Neural cell (in vitro differentiated cells): ENCODE measurements around the gene SOX5. TPM values are rescaled to one million over a fixed set of nuclear protein-coding genes. Genes with fewer than 3 reads are reported as not detected.
"Not testable (repeated sequence)": the region's sequence is repeated elsewhere in the genome, so short reads cannot be mapped to it uniquely, and the experiment has no call there.

Experiments
- H2AFZ ChIP-seq: fragments of 200-600, 300-800 bp; sonication (generic), shearing (Covaris generic); 2 replicates; pipeline ENCODE4 v1.6.0; 2014; ENCODE audit warnings: low read depth, mild to moderate bottlenecking, antibody characterized with exemption, low read length, moderate library complexity
- H3F3A ChIP-seq: fragments of 200-600 bp; shearing (Covaris generic); 2 replicates; pipeline ENCODE4 v1.6.1; 2016; ENCODE audit warnings: mild to moderate bottlenecking, moderate library complexity, mixed read lengths, antibody characterized with exemption, low read length; ENCODE audit not compliant: insufficient read depth, poor library complexity, severe bottlenecking
- H3K27ac ChIP-seq: fragments of 200-600, 300-800 bp; sonication (generic), shearing (Covaris generic); 2 replicates; pipeline ENCODE4 v1.5.1; 2014; ENCODE audit warnings: mild to moderate bottlenecking, low read length, moderate library complexity
- H3K27me3 ChIP-seq: fragments of 300-800, 200-600 bp; sonication (generic), shearing (Covaris generic); 2 replicates; pipeline ENCODE4 v1.6.0; 2014; ENCODE audit warnings: mild to moderate bottlenecking, low read depth, low read length, moderate library complexity; ENCODE audit not compliant: insufficient read depth
- H3K36me3 ChIP-seq: fragments of 300-800, 200-600 bp; sonication (generic), shearing (Covaris generic); 2 replicates; pipeline ENCODE4 v1.5.1; 2014; ENCODE audit warnings: mild to moderate bottlenecking, antibody characterized with exemption, low read length, moderate library complexity; ENCODE audit not compliant: insufficient read depth
- H3K4me2 ChIP-seq: fragments of 300-800, 200-600 bp; sonication (generic), shearing (Covaris generic); 2 replicates; pipeline ENCODE4 v1.6.0; 2014; ENCODE audit warnings: mild to moderate bottlenecking, low read length
- H3K4me3 ChIP-seq: fragments of 300-800, 200-600 bp; sonication (generic), shearing (Covaris generic); 2 replicates; pipeline ENCODE4 v1.5.1; 2014; ENCODE audit warnings: mild to moderate bottlenecking, low read length, moderate library complexity
- H3K79me2 ChIP-seq: fragments of 200-600 bp; shearing (Covaris generic); replicated peaks from 2 replicates; pipeline ENCODE4 v1.6.0; 2014; ENCODE audit warnings: mild to moderate bottlenecking, low read length, moderate library complexity; ENCODE audit not compliant: insufficient read depth
- H3K9ac ChIP-seq: fragments of 300-800, 200-600 bp; sonication (generic), shearing (Covaris generic); 2 replicates; pipeline ENCODE4 v1.6.1; 2016; ENCODE audit warnings: mild to moderate bottlenecking, low read length, mixed read lengths
- H3K9me2 ChIP-seq: fragments of 200-600 bp; shearing (Covaris generic); 2 replicates; pipeline ENCODE4 v1.6.1; 2016; ENCODE audit warnings: mild to moderate bottlenecking, low read length, mixed read lengths; ENCODE audit not compliant: insufficient read depth
- H3K9me3 ChIP-seq: fragments of 200-600, 300-800 bp; sonication (generic), shearing (Covaris generic); 2 replicates; pipeline ENCODE4 v1.6.1; 2016; ENCODE audit warnings: mild to moderate bottlenecking, mixed run types, low read length, moderate library complexity, mixed read lengths
- H4K20me1 ChIP-seq: fragments of 200-600 bp; shearing (Covaris generic); 2 replicates; pipeline ENCODE4 v1.6.1; 2016; ENCODE audit warnings: mild to moderate bottlenecking, mixed run types; ENCODE audit not compliant: insufficient read depth
- EP300 ChIP-seq: fragments of 450-650 bp; conservative IDR thresholded peaks from 2 replicates; pipeline ENCODE4 v1.6.1; 2014; ENCODE audit warnings: antibody characterized with exemption, mild to moderate bottlenecking, moderate library complexity; ENCODE audit not compliant: poor library complexity, severe bottlenecking
- EZH2 ChIP-seq: fragments of 200-600, 300-800 bp; shearing (Covaris generic), sonication (generic); IDR thresholded peaks from 2 replicates; pipeline ENCODE4 v1.6.1; 2014; ENCODE audit warnings: antibody characterized with exemption, low read length, borderline replicate concordance, mild to moderate bottlenecking; ENCODE audit not compliant: insufficient read depth, poor library complexity, severe bottlenecking
- POLR2AphosphoS5 ChIP-seq: IDR thresholded peaks from 2 replicates; pipeline ENCODE4 v1.6.1; 2012
- SMC3 ChIP-seq: fragments of 450-650 bp; conservative IDR thresholded peaks from 2 replicates; pipeline ENCODE4 v1.6.1; 2014; ENCODE audit warnings: antibody characterized with exemption, mild to moderate bottlenecking, moderate library complexity; ENCODE audit not compliant: poor library complexity
- polyA plus RNA-seq: library from polyadenylated mRNA; depleted of rRNA; stranded (reverse); fragments of >200 nt; gene quantifications from 2 replicates; pipeline ENCODE4 v1.2.3, GENCODE V29; 2014

Gene SOX5
- polyA plus RNA-seq, 1 donor from 2014 or later = 1.8 TPM

- Histone ChIP-seq H3K9me3 (no peaks in the 10 kb centered on the region), H3K79me2 (no peaks in the 10 kb centered on the region), H3K9me2 (no peaks in the 10 kb centered on the region), H3K36me3 (no peaks in the 10 kb centered on the region), H2AFZ (no peak overlapping the region), H3K9ac (no peak overlapping the region), H3F3A (no peaks in the 10 kb centered on the region), H3K27ac (no peak overlapping the region), H3K4me2 (no peak overlapping the region), H3K4me3 (no peak overlapping the region), H4K20me1 (no peaks in the 10 kb centered on the region), H3K27me3 (no peaks in the 10 kb centered on the region)
- TF ChIP-seq EZH2 (no peak), EP300 (no peak), POLR2AphosphoS5 (no peak)
Measured at GRCh38 chr12:23523339-23523738, 426.1 kb downstream of the SOX5 start.

- H4K20me1 ChIP-seq, H2AFZ ChIP-seq, H3K36me3 ChIP-seq, H3K4me2 ChIP-seq, H3K9ac ChIP-seq, H3F3A ChIP-seq, H3K27me3 ChIP-seq, H3K79me2 ChIP-seq, H3K9me3 ChIP-seq, H3K4me3 ChIP-seq, H3K27ac ChIP-seq, H3K9me2 ChIP-seq: not testable (repeated sequence)
Measured at GRCh38 chr12:23519444-23519843, 430.0 kb downstream of the SOX5 start.

- not testable (repeated sequence) for H3K9me2 ChIP-seq, H3K36me3 ChIP-seq, H3K27me3 ChIP-seq, H3K79me2 ChIP-seq, H3K4me3 ChIP-seq, H3K9ac ChIP-seq, H3F3A ChIP-seq, H3K9me3 ChIP-seq, H3K4me2 ChIP-seq, H2AFZ ChIP-seq, H4K20me1 ChIP-seq, H3K27ac ChIP-seq
Measured at GRCh38 chr12:23515785-23516184, 433.7 kb downstream of the SOX5 start.

- no peak overlapping the region for H2AFZ ChIP-seq
- no peaks in the 10 kb centered on the region for H3K27me3 ChIP-seq
- no peaks in the 10 kb centered on the region for H3F3A ChIP-seq
- no peaks in the 10 kb centered on the region for H4K20me1 ChIP-seq
- no peaks in the 10 kb centered on the region for H3K79me2 ChIP-seq
- H3K9me3 ChIP-seq = no peaks in the 10 kb centered on the region
- H3K36me3 ChIP-seq = no peaks in the 10 kb centered on the region
- H3K4me3 ChIP-seq = no peak overlapping the region
- H3K9me2 ChIP-seq = no peaks in the 10 kb centered on the region
- TF ChIP-seq SMC3 = no peak
- no peak for TF ChIP-seq POLR2AphosphoS5
- H3K4me2 ChIP-seq = no peak overlapping the region
- no peak overlapping the region for H3K9ac ChIP-seq
- no peak overlapping the region for H3K27ac ChIP-seq
Measured at GRCh38 chr12:23510484-23510883, 439.0 kb downstream of the SOX5 start.

GRCh38 chr12:23509832-23510231 lies 439.6 kb downstream of the SOX5 start:
- not testable (repeated sequence) for H2AFZ ChIP-seq, H3K9me2 ChIP-seq, H3F3A ChIP-seq, H3K9ac ChIP-seq, H3K9me3 ChIP-seq, H4K20me1 ChIP-seq, H3K4me3 ChIP-seq, H3K27me3 ChIP-seq, H3K79me2 ChIP-seq, H3K27ac ChIP-seq, H3K36me3 ChIP-seq, H3K4me2 ChIP-seq

- not testable (repeated sequence) for H3K27me3 ChIP-seq, H3K4me2 ChIP-seq, H2AFZ ChIP-seq, H3K4me3 ChIP-seq, H3K9me3 ChIP-seq, H3F3A ChIP-seq, H3K36me3 ChIP-seq, H3K9ac ChIP-seq, H3K9me2 ChIP-seq, H3K27ac ChIP-seq, H4K20me1 ChIP-seq, H3K79me2 ChIP-seq
Measured at GRCh38 chr12:23507785-23508184, 441.7 kb downstream of the SOX5 start.

- not testable (repeated sequence) for H3K9me2 ChIP-seq, H3K36me3 ChIP-seq, H3K4me2 ChIP-seq, H3K9ac ChIP-seq, H3K4me3 ChIP-seq, H2AFZ ChIP-seq, H3K27me3 ChIP-seq, H3F3A ChIP-seq, H4K20me1 ChIP-seq, H3K79me2 ChIP-seq, H3K27ac ChIP-seq, H3K9me3 ChIP-seq
Measured at GRCh38 chr12:23505736-23506135, 443.7 kb downstream of the SOX5 start.
